ENCODE data around the gene CYP2C9. TPM values are rescaled to one million over a fixed set of nuclear protein-coding genes. Genes with fewer than 3 reads are reported as not detected.

The CYP2C9 gene
- total RNA-seq, 1 donor from 2014 or later: 2.4 TPM

Small RNA genes within 50 kb of the gene (small RNA-seq; reads per million reads assigned to genes)
- gene CYP2C60P (ENCODE audit: low replicate concordance): not detected

Other genes starting within 250 kb of the CYP2C9 start
- gene CYP2C19, start 176.0 kb upstream of the CYP2C9 start, total RNA-seq: 0.69 TPM
- gene CYP2C8, start 130.8 kb downstream of the CYP2C9 start, total RNA-seq: 0.30 TPM